ENCODE results near the gene FBH1. TPM values are rescaled to one million over a fixed set of nuclear protein-coding genes. Genes with fewer than 3 reads are reported as not detected.
A peak's percentile ranks its signal among the peaks of the same experiment; 100 is the strongest.

FBH1 gene
- total and polyA plus RNA-seq, 10 of the 15 experiments (the other 5 are each of a cell fraction or from before 2014, with no cell fraction given): 6.1 to 67.6 (median 47.2) TPM

DNA sequence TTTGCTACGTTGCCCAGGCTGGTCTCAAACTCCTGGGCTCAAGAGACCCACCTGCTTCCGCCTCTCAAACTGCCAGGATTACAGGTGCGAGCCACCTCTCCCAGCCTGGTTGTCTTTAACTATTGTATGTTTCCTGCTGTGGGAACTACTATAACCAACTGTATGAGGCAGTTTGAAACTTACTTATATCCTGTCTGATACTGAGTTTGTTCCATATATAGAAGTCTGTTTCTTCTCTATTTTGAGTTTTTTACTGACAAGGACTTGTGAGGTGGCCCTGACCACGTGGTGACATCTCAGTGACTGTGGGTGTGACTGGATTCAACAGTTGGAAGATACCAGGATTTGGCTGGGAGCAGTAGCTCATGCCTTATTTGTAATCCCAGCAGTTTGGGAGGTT lies 14.2 kb downstream of the FBH1 start:
- H2AFZ ChIP-seq (ENCODE audit: control insufficient read depth, low read depth, low read length): no peak overlapping the region
- H3K79me2 ChIP-seq (ENCODE audit: control insufficient read depth, insufficient read depth, low read length): peaks cover 3% of the 10 kb centered on the region
- ChIA-PET POLR2A (interaction anchor here (0.6 to 1.4 kb wide), 5 partner anchors 13 to 179 kb away, joined by 3 to 5 read pairs (median 3); partner anchors contain the start of genes ANKRD16 and FBH1), CTCF (interaction anchor here (0.9 to 1.8 kb wide), 2 partner anchors 13 to 110 kb away, joined by 5 read pairs; no protein-coding TSS in a partner anchor), RAD21 (ENCODE audit: unreplicated experiment) (interaction anchor here (1.0 to 2.9 kb wide), 4 partner anchors 10 to 94 kb away, joined by 3 to 10 read pairs (median 4); partner anchors contain the start of genes ANKRD16 and FBH1), SMC1A (ENCODE audit: uncharacterized antibody, unreplicated experiment) (interaction anchor here (0.9 to 3.1 kb wide), 7 partner anchors 10 to 87 kb away, joined by 3 to 14 read pairs (median 4); partner anchors contain the start of genes ANKRD16 and FBH1)
- H3K27ac ChIP-seq (ENCODE audit: control insufficient read depth, insufficient read depth): peak overlapping the region; percentile 91
- H3K27me3 ChIP-seq (replicated peaks in 1 of 2; ENCODE audit: control insufficient read depth in 2 of 2, insufficient read depth in 2 of 2, low read length in 1 of 2): no peaks in the 10 kb centered on the region
- peak; percentile 97 for FAIRE-seq
- DNase-seq (ENCODE audit: low read depth, low spot score): peak; percentile 68
- H3K9ac ChIP-seq (ENCODE audit: control insufficient read depth, insufficient read depth, low read length): peak overlapping the region; percentile 15
- 0 out of 2 replicates have a peak overlapping the region, but pooled peaks have one; percentile 39 for H3K4me3 ChIP-seq
- peaks cover 5 to 10% of the 10 kb centered on the region in 2 experiments for H3K36me3 ChIP-seq (ENCODE audit: control insufficient read depth in 2 of 2, insufficient read depth in 2 of 2, low read length in 1 of 2)
- 0% methylated on average over 3 of the region's 4 CpGs for WGBS (ENCODE audit: insufficient coverage, insufficient replicate concordance, low lambda C conversion rate, missing lambda C conversion rate)
- H3K9me3 ChIP-seq (replicated peaks; ENCODE audit: control insufficient read depth, insufficient read depth, low read length): peaks cover 4% of the 10 kb centered on the region; the same call in 2 of the 3 replicates
- H4K20me1 ChIP-seq (ENCODE audit: control insufficient read depth, insufficient read depth): no peaks in the 10 kb centered on the region
- H3K4me2 ChIP-seq (ENCODE audit: control insufficient read depth, insufficient read depth): peak overlapping the region; percentile 66
- ATAC-seq: peak; percentile 96
- no TSS peak for BruUV-seq (replicated peaks)
- in situ Hi-C loops (cut with MboI): no loop called here
- intact Hi-C loops (cut with micrococcal nuclease; ENCODE audit: unreplicated experiment): loop anchor here (2.0 kb wide), 1 partner anchor 147 kb away; no protein-coding TSS in a partner anchor
- peaks cover 18% of the 10 kb centered on the region for H3K4me1 ChIP-seq (ENCODE audit: control insufficient read depth, insufficient read depth, low read length)
- TF ChIP-seq ASH2L (IDR thresholded peaks at IDR 0.05; ENCODE audit: borderline replicate concordance, low read depth) (no peak), IKZF1 (conservative IDR thresholded peaks at IDR 0.05) (peak; percentile 53; the same call in 1 of the 2 replicates), PAX5 (IDR thresholded peaks at IDR 0.05; ENCODE audit: borderline replicate concordance, low read depth, low read length) (peak; percentile 14; the same call in 1 of the 2 replicates), SMC3 (IDR thresholded peaks at IDR 0.05; ENCODE audit: borderline replicate concordance, low read length) (no peak), BCL11A (IDR thresholded peaks at IDR 0.05; ENCODE audit: low read depth, low read length) (0 out of 2 replicates have a peak, but pooled peaks have one; percentile 11), SIN3A (IDR thresholded peaks at IDR 0.05; ENCODE audit: low read depth, low read length) (no peak), ATF7 (IDR thresholded peaks at IDR 0.05; ENCODE audit: low read depth) (no peak), CREM (IDR thresholded peaks at IDR 0.05; ENCODE audit: low read depth) (peak; percentile 73), GABPA (IDR thresholded peaks at IDR 0.05; ENCODE audit: low read depth) (0 out of 2 replicates have a peak, but pooled peaks have one; percentile 41), EGR1 (IDR thresholded peaks at IDR 0.05; ENCODE audit: borderline replicate concordance in 1 of 2, low read depth in 2 of 2, low read length in 2 of 2) (no peak), SP1 (IDR thresholded peaks at IDR 0.05; ENCODE audit: low read depth, low read length) (no peak), MXI1 (IDR thresholded peaks at IDR 0.05; ENCODE audit: low read depth, low read length) (no peak), ZNF274 (IDR thresholded peaks at IDR 0.05; ENCODE audit: insufficient read depth, insufficient read length) (no peak), CBFB (IDR thresholded peaks at IDR 0.05; ENCODE audit: low read depth) (0 out of 2 replicates have a peak, but pooled peaks have one; percentile 28), RFX5 (IDR thresholded peaks at IDR 0.05; ENCODE audit: low read depth, low read length) (no peak)
- TF ChIP-seq, protein P1, sequence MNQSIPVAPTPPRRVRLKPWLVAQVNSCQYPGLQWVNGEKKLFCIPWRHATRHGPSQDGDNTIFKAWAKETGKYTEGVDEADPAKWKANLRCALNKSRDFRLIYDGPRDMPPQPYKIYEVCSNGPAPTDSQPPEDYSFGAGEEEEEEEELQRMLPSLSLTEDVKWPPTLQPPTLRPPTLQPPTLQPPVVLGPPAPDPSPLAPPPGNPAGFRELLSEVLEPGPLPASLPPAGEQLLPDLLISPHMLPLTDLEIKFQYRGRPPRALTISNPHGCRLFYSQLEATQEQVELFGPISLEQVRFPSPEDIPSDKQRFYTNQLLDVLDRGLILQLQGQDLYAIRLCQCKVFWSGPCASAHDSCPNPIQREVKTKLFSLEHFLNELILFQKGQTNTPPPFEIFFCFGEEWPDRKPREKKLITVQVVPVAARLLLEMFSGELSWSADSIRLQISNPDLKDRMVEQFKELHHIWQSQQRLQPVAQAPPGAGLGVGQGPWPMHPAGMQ (IDR thresholded peaks at IDR 0.05; ENCODE audit: borderline replicate concordance): no peak
- TF ChIP-seq, protein P2, sequence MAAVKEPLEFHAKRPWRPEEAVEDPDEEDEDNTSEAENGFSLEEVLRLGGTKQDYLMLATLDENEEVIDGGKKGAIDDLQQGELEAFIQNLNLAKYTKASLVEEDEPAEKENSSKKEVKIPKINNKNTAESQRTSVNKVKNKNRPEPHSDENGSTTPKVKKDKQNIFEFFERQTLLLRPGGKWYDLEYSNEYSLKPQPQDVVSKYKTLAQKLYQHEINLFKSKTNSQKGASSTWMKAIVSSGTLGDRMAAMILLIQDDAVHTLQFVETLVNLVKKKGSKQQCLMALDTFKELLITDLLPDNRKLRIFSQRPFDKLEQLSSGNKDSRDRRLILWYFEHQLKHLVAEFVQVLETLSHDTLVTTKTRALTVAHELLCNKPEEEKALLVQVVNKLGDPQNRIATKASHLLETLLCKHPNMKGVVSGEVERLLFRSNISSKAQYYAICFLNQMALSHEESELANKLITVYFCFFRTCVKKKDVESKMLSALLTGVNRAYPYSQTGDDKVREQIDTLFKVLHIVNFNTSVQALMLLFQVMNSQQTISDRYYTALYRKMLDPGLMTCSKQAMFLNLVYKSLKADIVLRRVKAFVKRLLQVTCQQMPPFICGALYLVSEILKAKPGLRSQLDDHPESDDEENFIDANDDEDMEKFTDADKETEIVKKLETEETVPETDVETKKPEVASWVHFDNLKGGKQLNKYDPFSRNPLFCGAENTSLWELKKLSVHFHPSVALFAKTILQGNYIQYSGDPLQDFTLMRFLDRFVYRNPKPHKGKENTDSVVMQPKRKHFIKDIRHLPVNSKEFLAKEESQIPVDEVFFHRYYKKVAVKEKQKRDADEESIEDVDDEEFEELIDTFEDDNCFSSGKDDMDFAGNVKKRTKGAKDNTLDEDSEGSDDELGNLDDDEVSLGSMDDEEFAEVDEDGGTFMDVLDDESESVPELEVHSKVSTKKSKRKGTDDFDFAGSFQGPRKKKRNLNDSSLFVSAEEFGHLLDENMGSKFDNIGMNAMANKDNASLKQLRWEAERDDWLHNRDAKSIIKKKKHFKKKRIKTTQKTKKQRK (IDR thresholded peaks at IDR 0.05; ENCODE audit: low read depth, low read length): no peak
- TF ChIP-seq, protein P3, sequence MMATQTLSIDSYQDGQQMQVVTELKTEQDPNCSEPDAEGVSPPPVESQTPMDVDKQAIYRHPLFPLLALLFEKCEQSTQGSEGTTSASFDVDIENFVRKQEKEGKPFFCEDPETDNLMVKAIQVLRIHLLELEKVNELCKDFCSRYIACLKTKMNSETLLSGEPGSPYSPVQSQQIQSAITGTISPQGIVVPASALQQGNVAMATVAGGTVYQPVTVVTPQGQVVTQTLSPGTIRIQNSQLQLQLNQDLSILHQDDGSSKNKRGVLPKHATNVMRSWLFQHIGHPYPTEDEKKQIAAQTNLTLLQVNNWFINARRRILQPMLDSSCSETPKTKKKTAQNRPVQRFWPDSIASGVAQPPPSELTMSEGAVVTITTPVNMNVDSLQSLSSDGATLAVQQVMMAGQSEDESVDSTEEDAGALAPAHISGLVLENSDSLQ (IDR thresholded peaks at IDR 0.05): peak; percentile 54
- TF ChIP-seq, protein P4, sequence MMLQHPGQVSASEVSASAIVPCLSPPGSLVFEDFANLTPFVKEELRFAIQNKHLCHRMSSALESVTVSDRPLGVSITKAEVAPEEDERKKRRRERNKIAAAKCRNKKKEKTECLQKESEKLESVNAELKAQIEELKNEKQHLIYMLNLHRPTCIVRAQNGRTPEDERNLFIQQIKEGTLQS (IDR thresholded peaks at IDR 0.05; ENCODE audit: borderline replicate concordance, extremely low read depth, low read depth, low read length): no peak

All from GM12878 (cell line).